Spleen (tissue), 11 donors: ENCODE measurements around the gene NAP1L5. TPM values are rescaled to one million over a fixed set of nuclear protein-coding genes. Genes with fewer than 3 reads are reported as not detected.

Experiments used
- DNase-seq: peaks from one replicate; pipeline ENCODE4 v3.0.0-alpha.2; 2020
- H3K27ac ChIP-seq, 8 donors: fragments of 200-600 bp; sonication (generic) in 7 of 8; 1 replicate in 4 of 8; 2 replicates in 4 of 8; pipeline versions ENCODE4 v1.5.0 to v1.8.0; 2016 to 2021; ENCODE audit warnings: inconsistent platforms in 4 of 8, mild to moderate bottlenecking in 4 of 8, moderate library complexity in 1 of 8
- H3K27me3 ChIP-seq, 7 donors: fragments of 200-600 bp; sonication (generic) in 6 of 7; replicated peaks in 1 of 7; 1 replicate in 4 of 7; 2 replicates in 3 of 7; pipeline versions ENCODE4 v1.5.0 to v1.8.0; 2016 to 2021; ENCODE audit warnings: inconsistent platforms in 3 of 7, mild to moderate bottlenecking in 1 of 7
- H3K36me3 ChIP-seq, 6 donors: fragments of 200-600 bp; sonication (generic) in 5 of 6; 1 replicate in 4 of 6; 2 replicates in 2 of 6; pipeline versions ENCODE4 v1.5.0 to v1.8.0; 2016 to 2021; ENCODE audit warnings: inconsistent platforms in 2 of 6
- H3K4me1 ChIP-seq, 6 donors: fragments of 200-600 bp; sonication (generic) in 5 of 6; 1 replicate in 3 of 6; 2 replicates in 3 of 6; pipeline versions ENCODE4 v1.5.0 to v1.8.0; 2016 to 2021; ENCODE audit warnings: inconsistent platforms in 3 of 6
- H3K4me3 ChIP-seq, 8 donors: fragments of 200-600 bp; sonication (generic) in 7 of 8; 1 replicate in 4 of 8; 2 replicates in 4 of 8; pipeline versions ENCODE4 v1.5.0 to v1.8.0; 2016 to 2021; ENCODE audit warnings: inconsistent platforms in 4 of 8, mild to moderate bottlenecking in 4 of 8, moderate library complexity in 2 of 8
- H3K9me3 ChIP-seq, 8 donors: fragments of 200-600 bp; sonication (generic) in 7 of 8; 1 replicate in 4 of 8; 2 replicates in 4 of 8; pipeline versions ENCODE4 v1.5.0 to v1.8.0; 2016 to 2021; ENCODE audit warnings: inconsistent platforms in 4 of 8
- CTCF ChIP-seq, 11 experiments: fragments of 200-600 bp in 7 of 11; fragments of 450-650 bp in 4 of 11; sonication (generic) in 4 of 11; IDR thresholded peaks in 8 of 11; conservative IDR thresholded peaks in 3 of 11; 1 replicate in 7 of 11; 2 replicates in 4 of 11; pipeline versions ENCODE4 v1.4.0 to v1.8.0; 2016 to 2021; ENCODE audit warnings: antibody characterized with exemption in 11 of 11, inconsistent platforms in 4 of 11, mild to moderate bottlenecking in 1 of 11
- POLR2A ChIP-seq, 3 donors: fragments of 450-650 bp; IDR thresholded peaks; one replicate each; pipeline ENCODE4 v1.5.1; 2017; ENCODE audit warnings: antibody characterized with exemption in 3 of 3, mild to moderate bottlenecking in 1 of 3
- POLR2AphosphoS5 ChIP-seq, 3 donors: sonication (generic); formaldehyde crosslinking; IDR thresholded peaks; one replicate each; pipeline ENCODE4 v1.5.1; 2017; ENCODE audit warnings: antibody characterized with exemption in 3 of 3
- WGBS, 5 donors: extraction: QIAGEN DNeasy Blood & Tissue Kit in 3 of 5; methylation state at CpG; one replicate each; pipeline versions ENCODE4 v1.1.5 to v1.1.7; 2013 to 2018; 5-methylcytosine and 5-hydroxymethylcytosine counted together
- intact Hi-C: fragments of 100-400 bp; cut with DNase I; formaldehyde crosslinking; loops from one replicate; pipeline ENCODE4 v1.15.0; 2023; ENCODE audit warnings: low total_unique reads
- polyA plus RNA-seq, 3 donors: library from polyadenylated mRNA; stranded (reverse); fragments of 200-250 nt; gene quantifications; one replicate each; pipeline ENCODE4 v1.2.1, GENCODE V29; 2013
- total RNA-seq, 7 donors: library from RNA; depleted of rRNA in 3 of 7; stranded (reverse); fragments of >200 nt in 3 of 7; fragmentation: NEBNext Ultra II Directional in 4 of 7; extraction: Animal tissue kit (Norgen Biotek cat#: 25700) in 4 of 7; gene quantifications; one replicate each; pipeline versions ENCODE4 v1.1.0 to v1.2.1, GENCODE V29; 2016 to 2021
- donor health status: healthy with polysubstance abuse.
- donor health status: DM: no; HTN: no; CAD: no; lungs with moderate emphysema.
- donor health status: DM: no; HTN: no; CAD: no.
- donor health status: Bipolar disorder and iron deficiency.
- donor health status: healthy.
- donor health status: DM: no; HTN: no; CAD: no.
- donor health status: DM: yes; HTN: yes; CAD: no.

Gene NAP1L5
- total and polyA plus RNA-seq, 10 donors = 3.5 to 6.7 (median 4.9) TPM

GRCh38 chr4:88719381-88719780 is 21.8 kb upstream of the NAP1L5 start:
- peak overlapping the region in 2 of 8 donors; percentile 12 to 62 for H3K27ac ChIP-seq
- peaks cover 8 to 32% (median 27%) of the 10 kb centered on the region in 8 donors for H3K9me3 ChIP-seq
- no peaks in the 10 kb centered on the region for H3K27me3 ChIP-seq
- DNase-seq = no peak
- intact Hi-C loops = no loop called here
- TF ChIP-seq POLR2AphosphoS5 (IDR thresholded peaks at IDR 0.05) (no peak), POLR2A (IDR thresholded peaks at IDR 0.05) (no peak), CTCF (IDR thresholded peaks at IDR 0.05 in 8 of 11, conservative IDR thresholded peaks at IDR 0.05 in 3 of 11) (no peak)
- H3K36me3 ChIP-seq = peaks cover 0 to 100% (median 54%) of the 10 kb centered on the region in 6 donors
- 83 to 100% (median 91%) methylated on average over 1 of the region's 1 CpG for WGBS, 5 donors
- H3K4me3 ChIP-seq = no peak overlapping the region
- H3K4me1 ChIP-seq = peaks cover 0 to 5% (median 0%) of the 10 kb centered on the region in 6 donors

GRCh38 chr4:88718098-88718497 is 20.5 kb upstream of the NAP1L5 start:
- TF ChIP-seq POLR2AphosphoS5 (IDR thresholded peaks at IDR 0.05) (no peak), POLR2A (IDR thresholded peaks at IDR 0.05) (no peak), CTCF (IDR thresholded peaks at IDR 0.05 in 8 of 11, conservative IDR thresholded peaks at IDR 0.05 in 3 of 11) (no peak)
- DNase-seq = no peak
- Histone ChIP-seq H3K4me3 (no peak overlapping the region), H3K9me3 (peaks cover 8 to 32% (median 27%) of the 10 kb centered on the region in 8 donors), H3K27me3 (no peaks in the 10 kb centered on the region), H3K4me1 (peaks cover 0 to 5% (median 0%) of the 10 kb centered on the region in 6 donors), H3K36me3 (peaks cover 0 to 100% (median 48%) of the 10 kb centered on the region in 6 donors), H3K27ac (no peak overlapping the region)
- intact Hi-C loops = no loop called here
- WGBS, 5 donors = 94 to 99% (median 97%) methylated on average over 5 of the region's 5 CpGs

- WGBS, 5 donors = 86 to 96% (median 89%) methylated on average over 1 of the region's 1 CpG
- H3K9me3 ChIP-seq = peaks cover 8 to 36% (median 29%) of the 10 kb centered on the region in 8 donors
- TF ChIP-seq POLR2A (IDR thresholded peaks at IDR 0.05) = no peak
- TF ChIP-seq POLR2AphosphoS5 (IDR thresholded peaks at IDR 0.05) = no peak
- TF ChIP-seq CTCF (IDR thresholded peaks at IDR 0.05 in 8 of 11, conservative IDR thresholded peaks at IDR 0.05 in 3 of 11) = no peak
- peaks cover 0 to 100% (median 40%) of the 10 kb centered on the region in 6 donors for H3K36me3 ChIP-seq
- H3K4me3 ChIP-seq = no peak overlapping the region
- H3K27me3 ChIP-seq = no peaks in the 10 kb centered on the region
- H3K4me1 ChIP-seq = peaks cover 0 to under 1% (median 0%) of the 10 kb centered on the region in 6 donors
- intact Hi-C loops = no loop called here
- H3K27ac ChIP-seq = no peak overlapping the region
- DNase-seq = no peak
Observed at GRCh38 chr4:88713782-88714181, 16.2 kb upstream of the NAP1L5 start.

GRCh38 chr4:88709989-88710388 is 12.4 kb upstream of the NAP1L5 start:
- Histone ChIP-seq H3K27ac (no peak overlapping the region), H3K4me3 (no peak overlapping the region), H3K27me3 (no peaks in the 10 kb centered on the region), H3K9me3 (peaks cover 0 to 5% (median 0%) of the 10 kb centered on the region in 8 donors), H3K4me1 (no peaks in the 10 kb centered on the region), H3K36me3 (peaks cover 0 to 100% (median 43%) of the 10 kb centered on the region in 6 donors)
- WGBS, 5 donors = 75 to 96% (median 91%) methylated on average over 1 of the region's 1 CpG
- DNase-seq = no peak
- intact Hi-C loops = no loop called here
- TF ChIP-seq POLR2A (IDR thresholded peaks at IDR 0.05) = no peak
- no peak for TF ChIP-seq CTCF (IDR thresholded peaks at IDR 0.05 in 8 of 11, conservative IDR thresholded peaks at IDR 0.05 in 3 of 11)
- TF ChIP-seq POLR2AphosphoS5 (IDR thresholded peaks at IDR 0.05) = no peak
